HG02973 (cell line): Measurements from ENCODE around the gene SPATA31E1.

ENCODE experiments used
- ATAC-seq: cut with Tn5 transposase; IDR thresholded peaks from one replicate; pipeline ENCODE4 v1.9.1; 2021; ENCODE audit warnings: moderate library complexity; ENCODE audit not compliant: unreplicated experiment

Gene SPATA31E1

GRCh38 chr9:87862536-87863268 lies 20.0 kb upstream of the SPATA31E1 start:
- no peak for ATAC-seq

GRCh38 chr9:87863882-87864465 lies 18.7 kb upstream of the SPATA31E1 start:
- ATAC-seq = no peak

GRCh38 chr9:87864915-87865314 lies 17.8 kb upstream of the SPATA31E1 start:
- ATAC-seq = no peak

- ATAC-seq = no peak
Measured at GRCh38 chr9:87865626-87866025, 17.1 kb upstream of the SPATA31E1 start.

GRCh38 chr9:87867391-87867790 lies 15.3 kb upstream of the SPATA31E1 start:
- ATAC-seq = no peak

- no peak for ATAC-seq
Measured at GRCh38 chr9:87868175-87868574, 14.5 kb upstream of the SPATA31E1 start.

GRCh38 chr9:87868635-87869034 lies 14.0 kb upstream of the SPATA31E1 start:
- no peak for ATAC-seq

GRCh38 chr9:87869082-87869481 lies 13.6 kb upstream of the SPATA31E1 start:
- no peak for ATAC-seq

- no peak for ATAC-seq
Measured at GRCh38 chr9:87871425-87872078, 11.1 kb upstream of the SPATA31E1 start.

GRCh38 chr9:87872079-87872624 lies 10.5 kb upstream of the SPATA31E1 start:
- no peak for ATAC-seq

- ATAC-seq = no peak
Measured at GRCh38 chr9:87873607-87874303, 8.9 kb upstream of the SPATA31E1 start.

- no peak for ATAC-seq
Measured at GRCh38 chr9:87874304-87874623, 8.4 kb upstream of the SPATA31E1 start.

GRCh38 chr9:87875060-87875459 lies 7.6 kb upstream of the SPATA31E1 start:
- ATAC-seq = no peak

GRCh38 chr9:87875831-87876545 lies 6.7 kb upstream of the SPATA31E1 start:
- no peak for ATAC-seq

GRCh38 chr9:87876708-87877107 lies 6.0 kb upstream of the SPATA31E1 start:
- ATAC-seq = no peak

- no peak for ATAC-seq
Measured at GRCh38 chr9:87878989-87879511, 3.6 kb upstream of the SPATA31E1 start.

GRCh38 chr9:87880116-87880515 lies 2.6 kb upstream of the SPATA31E1 start:
- ATAC-seq = no peak

GRCh38 chr9:87880683-87881082 lies 2.0 kb upstream of the SPATA31E1 start:
- ATAC-seq = no peak

- no peak for ATAC-seq
Measured at GRCh38 chr9:87883274-87883673, 597 bp downstream of the SPATA31E1 start.

- no peak for ATAC-seq
Measured at GRCh38 chr9:87883990-87884389, 1.3 kb downstream of the SPATA31E1 start.
